GM19397 (cell line): ENCODE measurements around the gene ASB5.
"Not testable (repeated sequence)": the region's sequence is repeated elsewhere in the genome, so short reads cannot be mapped to it uniquely, and the experiment has no call there.

Experiments used
- ATAC-seq: cut with Tn5 transposase; IDR thresholded peaks from one replicate; pipeline ENCODE4 v1.9.1; 2021; ENCODE audit warnings: mild to moderate bottlenecking, moderate library complexity; ENCODE audit not compliant: unreplicated experiment

Gene ASB5

DNA sequence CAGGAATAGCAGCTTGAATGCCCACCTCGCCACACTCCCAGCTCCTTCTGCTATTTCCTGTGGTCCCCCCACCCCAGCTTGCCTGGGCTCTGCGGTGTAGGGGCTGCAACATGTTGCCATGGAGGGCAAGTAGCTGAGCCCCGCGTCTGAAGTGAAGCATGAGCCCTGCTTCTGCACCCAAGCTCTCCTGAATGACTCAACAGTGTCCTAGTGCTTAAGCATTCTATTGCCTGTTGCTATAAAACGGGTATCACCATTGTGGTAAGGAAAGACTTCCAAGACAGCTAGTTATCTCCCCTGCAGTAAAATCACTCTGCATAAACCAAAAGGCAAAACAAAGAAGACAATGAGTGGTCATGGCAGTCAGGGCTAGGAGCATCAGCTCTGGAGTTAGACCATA, 42.3 kb downstream of the ASB5 start:
- ATAC-seq: no peak

- ATAC-seq: no peak
Observed at GRCh38 chr4:176223561-176223960, 45.5 kb downstream of the ASB5 start.

DNA sequence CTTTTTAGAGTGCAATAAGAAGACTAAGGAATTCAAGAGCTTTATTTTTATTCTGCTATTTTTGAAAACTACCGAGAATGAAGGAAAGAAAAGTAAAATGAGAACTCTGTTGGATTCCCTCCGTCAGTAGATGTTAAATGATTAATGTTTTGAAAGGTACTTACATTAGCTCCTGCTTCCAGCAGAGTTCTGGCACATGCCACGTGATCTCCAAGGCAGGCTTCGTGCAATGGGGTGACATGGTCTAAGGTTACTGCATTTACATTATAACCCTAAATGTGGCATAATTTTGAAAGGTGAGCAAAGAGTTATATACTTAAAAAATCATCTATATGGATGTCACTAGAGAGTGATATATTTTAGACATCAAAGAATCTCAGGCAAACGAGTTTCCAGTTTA, 46.9 kb downstream of the ASB5 start:
- no peak for ATAC-seq

GRCh38 chr4:176217510-176217909, 51.5 kb downstream of the ASB5 start:
- no peak for ATAC-seq

- ATAC-seq: not testable (repeated sequence)
Observed at GRCh38 chr4:176212351-176212750, 56.7 kb downstream of the ASB5 start.

DNA sequence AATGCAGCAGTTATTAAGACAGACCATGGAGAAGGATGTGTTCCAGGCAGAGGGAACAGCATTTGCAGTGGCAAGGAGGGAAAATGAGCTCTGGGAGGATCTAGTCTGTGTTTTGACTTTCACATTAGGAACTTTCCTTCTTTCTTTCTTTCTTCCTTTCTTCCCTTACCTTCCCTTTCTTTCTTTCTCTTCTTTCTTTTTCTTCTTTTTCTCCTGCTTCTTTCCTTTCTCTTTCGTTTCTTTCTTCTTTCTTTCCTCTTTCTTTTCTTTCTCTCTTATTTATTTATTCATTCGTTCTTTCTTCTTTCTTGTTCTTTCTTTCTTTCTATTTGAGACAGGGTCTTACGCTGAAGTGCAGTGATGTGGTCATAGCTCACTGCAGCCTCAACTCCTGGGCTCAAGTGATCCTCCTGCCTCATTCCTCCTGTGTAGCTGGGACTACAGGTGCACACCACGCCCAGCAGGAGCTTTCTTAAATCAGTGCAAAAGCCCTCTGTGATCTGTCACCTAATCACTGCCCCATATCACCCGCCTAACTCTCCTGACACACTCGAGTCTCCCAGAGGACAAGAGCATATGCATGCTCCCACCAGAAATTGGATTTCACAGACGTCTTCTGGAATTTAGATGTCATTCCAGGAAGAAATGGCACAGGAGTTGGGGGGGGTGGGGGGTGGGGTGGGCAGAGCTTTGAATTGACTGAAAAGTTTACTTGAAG, 58.3 kb downstream of the ASB5 start:
- no peak for ATAC-seq

GRCh38 chr4:176210101-176210500, 58.9 kb downstream of the ASB5 start:
- no peak for ATAC-seq

- ATAC-seq: no peak
Observed at GRCh38 chr4:176209535-176209934, 59.5 kb downstream of the ASB5 start.

GRCh38 chr4:176207839-176208238, 61.2 kb downstream of the ASB5 start:
- ATAC-seq: no peak

- ATAC-seq: no peak
Observed at GRCh38 chr4:176205299-176205698, 63.7 kb downstream of the ASB5 start.

GRCh38 chr4:176198316-176198903, 70.6 kb downstream of the ASB5 start:
- no peak for ATAC-seq

- peak; percentile 99 for ATAC-seq
Observed at GRCh38 chr4:176195184-176195978, 73.6 kb downstream of the ASB5 start, which contains the start of gene SPATA4. TSS of gene SPATA4 (minus strand) at chr4:176195585. CDS start at chr4:176195562, 23 bp downstream.

- no peak for ATAC-seq
Observed at GRCh38 chr4:176193938-176194337, 75.1 kb downstream of the ASB5 start.

GRCh38 chr4:176193126-176193525, 75.9 kb downstream of the ASB5 start:
- ATAC-seq: no peak

- no peak for ATAC-seq
Observed at GRCh38 chr4:176191974-176192373, 77.0 kb downstream of the ASB5 start.

DNA sequence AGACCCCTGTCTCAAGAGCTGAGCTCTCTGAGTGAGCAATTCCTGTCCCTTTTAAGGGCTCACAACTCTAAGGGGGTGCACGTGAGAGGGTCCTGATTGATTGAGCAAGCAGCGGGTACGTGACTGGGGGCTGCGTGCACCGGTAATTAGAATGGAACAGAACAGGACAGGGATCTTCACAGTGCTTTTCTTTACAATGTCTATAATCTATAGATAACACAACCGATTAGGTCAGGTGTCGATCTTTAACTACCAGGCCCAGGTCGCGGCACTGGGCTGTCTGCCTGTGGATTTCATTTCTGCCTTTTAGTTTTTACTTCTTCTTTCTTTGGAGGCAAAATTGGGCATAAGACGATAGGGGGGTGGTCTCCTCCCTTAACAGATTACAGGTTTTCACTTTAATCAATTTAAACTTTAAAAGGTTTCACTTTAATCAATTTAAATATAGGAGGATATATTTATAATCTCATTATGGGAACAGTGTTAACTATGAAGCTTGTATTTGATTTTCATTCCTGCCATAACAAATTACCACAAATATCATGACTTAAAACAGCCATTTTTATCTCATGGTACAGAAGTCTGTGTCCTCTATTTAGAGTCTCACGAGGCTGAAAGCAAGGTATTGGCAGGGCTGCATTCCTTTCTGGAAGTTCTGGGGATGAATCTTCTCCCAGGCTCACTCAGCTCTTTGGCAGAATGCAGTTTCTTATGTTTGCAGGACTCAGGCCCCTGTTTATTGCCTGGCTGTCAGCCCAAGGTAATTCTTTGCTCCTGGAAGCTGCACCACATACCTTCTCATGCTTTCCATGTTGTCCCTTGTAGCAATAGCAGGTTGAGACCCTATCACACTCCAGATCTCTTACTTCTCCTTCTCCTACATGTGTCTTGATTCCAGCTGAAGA, 78.9 kb downstream of the ASB5 start:
- ATAC-seq: no peak

DNA sequence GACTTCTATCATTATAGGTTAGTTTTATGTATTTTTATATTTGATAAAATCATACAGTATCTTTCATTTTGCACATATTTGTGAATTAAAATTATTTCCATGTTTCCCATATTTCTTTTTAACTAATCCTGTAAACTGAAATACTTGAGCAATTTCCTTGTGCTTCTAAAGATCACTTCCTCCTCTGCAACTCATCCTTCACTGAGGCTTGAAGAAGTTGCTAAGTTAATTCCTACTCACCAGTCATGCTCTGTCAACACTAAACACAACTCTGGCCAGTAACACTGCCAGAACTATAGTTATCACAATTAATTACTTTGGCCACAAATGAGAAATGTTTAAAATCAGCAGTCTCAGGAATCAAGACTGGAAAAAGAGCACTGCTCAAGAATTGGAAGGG, 80.4 kb downstream of the ASB5 start:
- ATAC-seq: no peak

GRCh38 chr4:176187624-176188023, 81.4 kb downstream of the ASB5 start:
- ATAC-seq: no peak

- ATAC-seq: no peak
Observed at GRCh38 chr4:176186671-176187395, 82.2 kb downstream of the ASB5 start.

- ATAC-seq: no peak
Observed at GRCh38 chr4:176186067-176186466, 83.0 kb downstream of the ASB5 start.
